Stomach (tissue), 9 donors: ENCODE results near the gene DBNDD2. TPM values are rescaled to one million over a fixed set of nuclear protein-coding genes. Genes with fewer than 3 reads are reported as not detected.
A peak's percentile ranks its signal among the peaks of the same experiment; 100 is the strongest.

Source experiments
- DNase-seq, 2 donors: peaks; one replicate each; pipeline versions ENCODE4 v3.0.0 to v3.0.0-alpha.2; 2013 to 2019
- H3K27ac ChIP-seq, 5 donors: fragments of 200-600 bp in 4 of 5; sonication (generic) in 4 of 5; one replicate each; pipeline ENCODE4 v1.5.1; 2013 to 2019; ENCODE audit warnings: mild to moderate bottlenecking in 1 of 5, moderate library complexity in 1 of 5
- H3K27me3 ChIP-seq, 3 donors: fragments of 200-600 bp; sonication (generic); one replicate each; pipeline ENCODE4 v1.5.1; 2017 to 2019; ENCODE audit warnings: mixed run types in 1 of 3
- H3K36me3 ChIP-seq, 4 donors: fragments of 200-600 bp; sonication (generic); 1 replicate in 3 of 4; 2 replicates in 1 of 4; pipeline ENCODE4 v1.5.1; 2016 to 2019
- H3K4me1 ChIP-seq, 4 donors: fragments of 200-600 bp; sonication (generic); one replicate each; pipeline ENCODE4 v1.5.1; 2016 to 2019
- H3K4me3 ChIP-seq, 4 donors: fragments of 200-600 bp; sonication (generic) in 3 of 4; one replicate each; pipeline ENCODE4 v1.5.1; 2016 to 2019; ENCODE audit warnings: mild to moderate bottlenecking in 1 of 4
- H3K9me3 ChIP-seq, 4 donors: fragments of 200-600 bp; sonication (generic); one replicate each; pipeline ENCODE4 v1.5.1; 2016 to 2019
- CTCF ChIP-seq, 7 experiments: fragments of 450-650 bp in 4 of 7; fragments of 200-600 bp in 3 of 7; sonication (generic) in 3 of 7; IDR thresholded peaks; one replicate each; pipeline ENCODE4 v1.5.1; 2016 to 2019; ENCODE audit warnings: antibody characterized with exemption in 7 of 7, control low read depth in 2 of 7, mild to moderate bottlenecking in 1 of 7
- EP300 ChIP-seq: sonication (generic); formaldehyde crosslinking; IDR thresholded peaks from one replicate; pipeline ENCODE4 v1.6.1; 2017; ENCODE audit warnings: antibody characterized with exemption
- POLR2A ChIP-seq, 4 donors: fragments of 450-650 bp; IDR thresholded peaks; one replicate each; pipeline ENCODE4 v1.6.1; 2016; ENCODE audit warnings: antibody characterized with exemption in 4 of 4, control low read depth in 2 of 4, mild to moderate bottlenecking in 1 of 4, moderate library complexity in 1 of 4
- POLR2AphosphoS5 ChIP-seq, 3 donors: sonication (generic); formaldehyde crosslinking; IDR thresholded peaks; one replicate each; pipeline ENCODE4 v1.6.1; 2016; ENCODE audit warnings: antibody characterized with exemption in 3 of 3
- WGBS, 5 donors: extraction: QIAGEN DNeasy Blood & Tissue Kit in 3 of 5; methylation state at CpG; one replicate each; pipeline versions ENCODE4 v1.1.5 to v1.1.7; 2013 to 2018; 5-methylcytosine and 5-hydroxymethylcytosine counted together
- intact Hi-C: fragments of 100-400 bp; cut with DNase I; formaldehyde crosslinking; loops from one replicate; pipeline ENCODE4 v1.15.1; 2023; ENCODE audit warnings: low total_unique reads
- polyA plus RNA-seq, 3 donors: library from polyadenylated mRNA; stranded (reverse); fragments of 200-250 nt; gene quantifications; one replicate each; pipeline ENCODE4 v1.2.3, GENCODE V29; 2013
- total RNA-seq, 5 donors: library from RNA; depleted of rRNA; stranded (reverse); fragments of >200 nt; gene quantifications; one replicate each; pipeline versions ENCODE4 v1.1.0 to v1.2.3, GENCODE V29; 2014 to 2016
- donor health status: healthy with polysubstance abuse.
- donor health status: Bipolar disorder and iron deficiency.
- donor health status: healthy.

DBNDD2 gene
- total and polyA plus RNA-seq, 8 donors = 10.6 to 131 (median 58.1) TPM

GRCh38 chr20:45374101-45374467, 34.0 kb upstream of the DBNDD2 start:
- H3K36me3 ChIP-seq = peaks cover 0 to 17% (median 8%) of the 10 kb centered on the region in 4 donors
- peaks cover 14 to 26% (median 20%) of the 10 kb centered on the region in 4 donors for H3K4me1 ChIP-seq
- intact Hi-C loops = no loop called here
- 57 to 60% (median 59%) methylated on average over 9 of the region's 9 CpGs for WGBS, 5 donors
- no peaks in the 10 kb centered on the region for H3K27me3 ChIP-seq
- peak overlapping the region; percentile 45 to 52 (median 50) for H3K4me3 ChIP-seq
- peak overlapping the region in 4 of 5 donors; percentile 51 to 85 (median 81) for H3K27ac ChIP-seq
- no peaks in the 10 kb centered on the region for H3K9me3 ChIP-seq
- TF ChIP-seq EP300 (no peak), POLR2AphosphoS5 (IDR thresholded peaks at IDR 0.05) (no peak), POLR2A (IDR thresholded peaks at IDR 0.05) (no peak), CTCF (IDR thresholded peaks at IDR 0.05) (no peak)
- DNase-seq = no peak

GRCh38 chr20:45374966-45375365, 33.1 kb upstream of the DBNDD2 start:
- Histone ChIP-seq H3K9me3 (no peaks in the 10 kb centered on the region), H3K27ac (no peak overlapping the region), H3K4me1 (peaks cover 14 to 25% (median 20%) of the 10 kb centered on the region in 4 donors), H3K27me3 (no peaks in the 10 kb centered on the region), H3K36me3 (peaks cover 0 to 17% (median 8%) of the 10 kb centered on the region in 4 donors), H3K4me3 (no peak overlapping the region)
- 92 to 96% (median 95%) methylated on average over 10 to 14 of the region's 14 CpGs for WGBS, 5 donors
- DNase-seq = no peak
- intact Hi-C loops = loop anchor here (5.0 kb wide), 1 partner anchor 57 kb away; no protein-coding TSS in a partner anchor
- TF ChIP-seq POLR2AphosphoS5 (IDR thresholded peaks at IDR 0.05) (no peak), EP300 (no peak), POLR2A (IDR thresholded peaks at IDR 0.05) (no peak), CTCF (IDR thresholded peaks at IDR 0.05) (no peak)

GRCh38 chr20:45377269-45377668, 30.8 kb upstream of the DBNDD2 start:
- TF ChIP-seq CTCF (IDR thresholded peaks at IDR 0.05) (no peak), EP300 (no peak), POLR2A (IDR thresholded peaks at IDR 0.05) (no peak), POLR2AphosphoS5 (IDR thresholded peaks at IDR 0.05) (no peak)
- H3K27ac ChIP-seq = no peak overlapping the region

GRCh38 chr20:45378191-45378590, 29.9 kb upstream of the DBNDD2 start, which contains the start of gene TP53TG5:
TSS of gene TP53TG5 (minus strand) at chr20:45378325. CDS start at chr20:45378236, 89 bp downstream.
- H3K27me3 ChIP-seq = no peaks in the 10 kb centered on the region
- intact Hi-C loops = loop anchor here (5.0 kb wide), 1 partner anchor 54 kb away; no protein-coding TSS in a partner anchor
- H3K4me3 ChIP-seq = no peak within 1 kb of the TSS
- H3K36me3 ChIP-seq = peaks cover 0 to 17% (median 8%) of the 10 kb centered on the region in 4 donors
- peaks cover 5 to 10% (median 9%) of the 10 kb centered on the region in 4 donors for H3K4me1 ChIP-seq
- H3K9me3 ChIP-seq = no peaks in the 10 kb centered on the region
- 75 to 89% (median 85%) methylated on average over 1 of the region's 1 CpG for WGBS, 5 donors
- no peak within 1 kb of the TSS for H3K27ac ChIP-seq
- no peak for TF ChIP-seq POLR2AphosphoS5 (IDR thresholded peaks at IDR 0.05)
- no peak for DNase-seq

More at GRCh38 chr20:45377269-45377668, 30.8 kb upstream of the DBNDD2 start:
- intact Hi-C loops = loop anchor here (5.0 kb wide), 1 partner anchor 55 kb away; no protein-coding TSS in a partner anchor
- Histone ChIP-seq H3K36me3 (peaks cover 0 to 17% (median 8%) of the 10 kb centered on the region in 4 donors), H3K4me1 (peaks cover 14 to 19% (median 18%) of the 10 kb centered on the region in 4 donors), H3K9me3 (no peaks in the 10 kb centered on the region), H3K4me3 (no peak overlapping the region), H3K27me3 (no peaks in the 10 kb centered on the region)
- DNase-seq = no peak
- WGBS, 5 donors = 79 to 93% (median 82%) methylated on average over 9 to 11 of the region's 11 CpGs

GRCh38 chr20:45387274-45387673, 20.8 kb upstream of the DBNDD2 start:
- TF ChIP-seq EP300 = no peak
- no peak for TF ChIP-seq POLR2AphosphoS5 (IDR thresholded peaks at IDR 0.05)
- no peak for TF ChIP-seq POLR2A (IDR thresholded peaks at IDR 0.05)
- no peak for TF ChIP-seq CTCF (IDR thresholded peaks at IDR 0.05)
- H3K4me3 ChIP-seq = no peak overlapping the region
- no peaks in the 10 kb centered on the region for H3K27me3 ChIP-seq
- 90 to 98% (median 92%) methylated on average over 1 of the region's 1 CpG for WGBS, 5 donors
- no peaks in the 10 kb centered on the region for H3K9me3 ChIP-seq
- DNase-seq = no peak
- H3K4me1 ChIP-seq = no peaks in the 10 kb centered on the region
- intact Hi-C loops = no loop called here
- H3K36me3 ChIP-seq = no peaks in the 10 kb centered on the region
- H3K27ac ChIP-seq = no peak overlapping the region
